ENCODE results near the gene DNAH11.
"Not testable (repeated sequence)": the region's sequence is repeated elsewhere in the genome, so short reads cannot be mapped to it uniquely, and the experiment has no call there.

The DNAH11 gene

GRCh38 chr7:21902240-21902639 lies 359.4 kb downstream of the DNAH11 start:
- no peak for DNase-seq

DNA sequence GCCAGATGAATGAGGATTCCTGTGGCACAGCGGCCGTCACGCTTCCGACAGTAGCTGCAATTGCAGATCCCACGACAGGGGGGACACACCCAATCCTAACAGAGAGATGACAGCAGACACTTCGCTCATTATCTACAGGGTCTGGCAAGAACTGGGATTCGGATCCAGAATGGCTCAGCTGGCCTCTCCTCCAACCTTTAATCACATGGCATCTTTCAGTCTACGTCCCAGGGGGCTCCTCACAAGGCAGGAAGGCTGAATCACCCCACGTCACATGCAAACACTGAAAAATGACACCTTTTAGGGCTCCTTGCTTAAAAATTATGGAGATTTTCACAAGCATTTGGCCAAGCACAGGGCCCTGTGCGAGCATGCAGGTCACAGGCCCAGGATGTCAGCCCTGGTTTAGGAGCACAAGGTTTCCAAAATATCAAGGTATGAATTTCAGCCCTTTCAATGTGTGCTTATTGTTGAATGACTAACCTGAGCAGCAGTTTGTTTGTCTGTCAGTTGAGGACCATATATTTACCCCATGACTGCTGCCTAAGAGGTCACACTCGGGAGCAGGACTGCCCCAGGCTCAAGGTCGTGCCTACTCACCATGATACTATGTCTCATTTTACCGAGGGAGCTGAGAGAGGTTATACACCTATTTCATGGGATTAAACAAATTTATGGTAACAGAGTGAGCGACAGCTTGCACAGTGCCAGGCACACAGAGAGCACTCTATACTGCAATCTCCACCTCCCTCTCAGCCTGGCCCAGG lies 360.4 kb downstream of the DNAH11 start:
- no peak for DNase-seq

- no peak for DNase-seq
Observed at GRCh38 chr7:21908746-21909145, 365.9 kb downstream of the DNAH11 start.

- DNase-seq = no peak
Observed at GRCh38 chr7:21910253-21910652, 367.4 kb downstream of the DNAH11 start.

DNA sequence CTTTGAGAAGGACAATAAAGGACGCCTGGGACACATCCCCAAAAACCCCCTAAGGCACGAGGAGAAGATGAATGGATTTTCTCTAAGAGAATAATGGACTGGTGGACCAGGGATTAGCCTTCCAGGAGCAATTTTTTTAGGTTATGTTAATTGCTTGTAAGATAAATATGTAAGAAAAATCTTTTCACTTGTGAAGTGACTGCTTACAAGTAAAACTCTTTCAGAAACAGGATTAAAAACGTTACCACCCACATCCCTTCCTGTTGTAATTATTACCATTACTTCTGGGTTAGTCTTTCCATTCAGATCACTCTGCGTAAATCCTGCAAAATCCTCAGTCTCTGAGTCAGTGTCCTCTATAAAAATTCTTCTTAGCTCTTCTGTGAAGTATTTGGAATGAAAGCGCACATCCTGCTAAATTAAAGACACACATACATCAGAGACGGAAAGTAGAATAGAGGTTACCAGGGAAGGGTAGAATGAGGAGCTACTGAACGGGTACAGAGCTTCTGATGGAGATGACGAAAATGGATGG lies 368.6 kb downstream of the DNAH11 start:
- DNase-seq = no peak

GRCh38 chr7:21912305-21912704 lies 369.5 kb downstream of the DNAH11 start:
- DNase-seq = no peak

- DNase-seq = no peak
Observed at GRCh38 chr7:21912931-21913780, 370.3 kb downstream of the DNAH11 start.

- DNase-seq = no peak
Observed at GRCh38 chr7:21914671-21915070, 371.8 kb downstream of the DNAH11 start.

DNA sequence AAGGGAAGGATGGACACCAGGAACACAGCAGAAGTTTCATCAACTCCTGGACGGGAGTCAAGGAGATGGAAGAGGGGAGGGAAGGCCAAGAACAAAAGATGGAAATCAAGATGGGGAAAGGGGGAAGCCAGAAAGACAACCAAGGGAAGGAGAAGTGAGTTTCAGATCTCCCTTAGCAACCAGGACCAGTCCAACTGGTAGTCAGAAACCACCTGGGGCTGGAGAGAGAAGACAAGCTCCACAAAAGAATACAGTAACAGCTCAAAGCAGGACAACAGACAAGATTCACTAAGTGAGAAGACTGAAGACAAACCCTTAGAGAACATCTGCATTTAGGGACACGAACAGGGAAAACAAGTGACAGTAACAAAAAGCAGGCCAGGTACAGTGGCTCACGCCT lies 372.3 kb downstream of the DNAH11 start:
- no peak for DNase-seq

DNA sequence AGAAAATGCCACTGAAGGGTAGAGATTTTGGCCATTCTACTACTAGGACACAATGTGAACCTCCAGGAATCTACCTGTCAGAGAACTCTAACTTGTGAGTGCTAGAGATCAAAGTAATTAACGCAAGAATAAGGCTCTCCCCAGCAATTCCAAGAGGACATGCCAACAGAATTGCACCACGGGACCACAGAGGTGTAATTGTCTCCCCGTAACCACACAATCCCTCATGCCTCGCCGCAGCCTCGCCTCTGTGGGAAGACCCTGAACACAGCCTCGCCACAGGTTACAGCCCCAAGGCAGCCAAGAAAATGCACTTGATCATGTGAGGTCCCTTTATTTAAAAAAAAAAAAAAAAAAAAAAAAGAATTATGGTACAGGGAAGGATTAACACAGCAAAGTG lies 373.3 kb downstream of the DNAH11 start:
- no peak for DNase-seq

- DNase-seq = no peak
Observed at GRCh38 chr7:21916629-21917028, 373.8 kb downstream of the DNAH11 start.

DNA sequence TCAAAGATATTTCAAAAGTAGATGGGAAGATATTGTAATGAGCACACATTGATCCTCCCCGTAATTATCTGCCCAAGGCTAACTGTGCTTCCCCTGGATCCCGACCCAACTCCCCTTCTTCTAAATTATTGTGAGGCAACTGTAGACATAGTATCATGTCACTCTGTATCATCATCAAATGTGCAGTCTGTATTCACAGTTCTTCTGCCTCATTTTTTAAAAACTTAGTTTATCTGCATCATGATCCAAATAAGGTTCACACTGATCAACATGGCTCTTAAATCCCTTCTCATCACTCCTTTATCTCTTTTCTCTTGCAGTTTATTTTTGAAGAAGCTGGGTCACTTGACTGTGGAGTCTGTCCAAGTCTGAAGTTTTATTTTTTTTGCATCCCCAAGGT lies 375.4 kb downstream of the DNAH11 start:
- DNase-seq = no peak

DNA sequence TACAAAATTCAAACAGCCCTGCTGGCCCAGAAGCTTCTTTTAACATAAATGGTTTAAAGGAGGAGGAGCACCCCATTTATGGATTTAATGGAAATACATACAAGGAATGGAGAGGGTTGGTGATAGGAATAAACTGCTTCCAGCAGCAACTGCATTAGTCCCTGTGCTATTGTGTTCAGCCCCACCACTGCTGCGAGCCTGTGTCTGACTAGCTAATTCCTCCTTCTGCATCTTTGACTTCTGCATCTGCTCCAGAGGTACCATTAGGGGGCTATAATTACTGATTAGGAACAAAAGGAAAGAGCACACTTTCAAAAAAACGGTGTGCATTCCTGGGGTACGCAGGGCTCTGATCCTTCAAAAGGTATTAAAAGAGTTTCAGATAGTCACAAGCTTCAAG lies 378.1 kb downstream of the DNAH11 start:
- no peak for DNase-seq

DNA sequence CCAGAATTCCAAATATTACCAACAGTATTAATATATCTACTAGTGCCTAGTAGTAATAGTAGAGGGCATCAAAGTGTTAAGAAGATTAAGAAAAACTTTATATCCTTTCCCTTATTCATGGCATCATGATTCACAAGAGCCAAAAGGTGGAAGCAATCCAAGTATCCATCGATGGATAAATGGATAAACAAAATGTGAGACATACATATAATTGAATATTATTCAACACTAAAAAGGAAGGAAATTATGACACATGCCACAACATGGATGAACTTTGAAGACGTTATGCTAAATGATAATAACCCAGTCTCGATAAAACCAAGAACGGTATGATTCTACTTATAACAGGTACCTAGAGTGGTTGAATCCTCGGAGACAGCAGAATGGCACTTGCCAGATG lies 379.8 kb downstream of the DNAH11 start:
- no peak for DNase-seq

GRCh38 chr7:21923658-21924057 lies 380.8 kb downstream of the DNAH11 start:
- no peak for DNase-seq

DNA sequence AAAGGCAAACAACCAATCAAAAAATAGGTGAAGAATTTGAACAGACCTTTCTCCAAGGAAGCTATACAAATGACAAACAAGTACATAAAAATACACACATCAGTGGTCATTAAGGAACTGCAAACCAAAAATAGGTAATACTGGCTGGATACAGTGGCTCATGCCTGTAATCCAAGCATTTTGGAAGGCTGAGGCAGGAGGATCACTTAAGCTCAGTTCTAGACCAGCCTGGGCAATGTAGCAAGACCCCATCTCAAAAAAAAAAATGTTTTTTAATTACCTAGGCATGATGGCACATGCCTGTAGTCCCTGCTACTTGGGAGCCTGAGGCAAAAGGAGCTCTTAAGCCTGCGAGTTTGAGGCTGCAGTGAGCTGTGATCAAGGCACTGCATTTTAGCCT lies 383.6 kb downstream of the DNAH11 start:
- no peak for DNase-seq

DNA sequence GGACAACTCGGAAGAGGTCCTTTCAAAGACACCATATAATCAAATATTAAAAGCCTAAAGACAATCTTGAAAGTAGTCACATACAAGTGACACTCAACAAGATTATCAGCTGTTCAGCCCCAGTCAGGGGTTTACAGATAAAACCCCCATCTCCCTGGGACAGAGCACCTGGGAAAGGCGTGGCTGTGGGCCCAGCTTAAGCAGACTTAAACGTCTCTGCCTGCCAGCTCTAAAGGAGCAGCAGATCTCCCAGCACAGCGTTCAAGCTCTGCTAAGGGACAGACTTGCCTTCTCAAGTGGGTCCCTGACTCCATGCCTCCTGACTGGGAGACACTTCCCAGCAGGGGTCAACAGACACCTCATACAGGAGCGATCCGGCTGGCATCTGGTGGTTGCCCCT lies 384.9 kb downstream of the DNAH11 start:
- no peak for DNase-seq

DNA sequence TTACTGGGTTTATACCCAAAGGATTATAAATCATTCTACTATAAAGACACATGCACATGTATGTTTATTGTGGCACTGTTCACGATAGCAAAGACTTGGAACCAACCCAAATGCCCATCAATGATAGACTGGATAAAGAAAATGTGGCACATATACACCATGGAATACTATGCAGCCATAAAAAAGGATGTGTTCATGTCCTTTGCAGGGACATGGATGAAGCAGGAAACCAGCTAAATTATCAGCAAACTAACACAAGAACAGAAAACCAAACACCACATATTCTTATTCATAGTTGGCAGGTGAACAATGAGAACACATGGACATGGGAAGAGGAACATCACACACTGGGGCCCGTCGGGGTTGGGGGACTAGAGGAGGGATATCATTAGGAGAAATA lies 390.5 kb downstream of the DNAH11 start:
- not testable (repeated sequence) for DNase-seq

- no peak for DNase-seq
Observed at GRCh38 chr7:21934808-21935207, 392.0 kb downstream of the DNAH11 start.

DNA sequence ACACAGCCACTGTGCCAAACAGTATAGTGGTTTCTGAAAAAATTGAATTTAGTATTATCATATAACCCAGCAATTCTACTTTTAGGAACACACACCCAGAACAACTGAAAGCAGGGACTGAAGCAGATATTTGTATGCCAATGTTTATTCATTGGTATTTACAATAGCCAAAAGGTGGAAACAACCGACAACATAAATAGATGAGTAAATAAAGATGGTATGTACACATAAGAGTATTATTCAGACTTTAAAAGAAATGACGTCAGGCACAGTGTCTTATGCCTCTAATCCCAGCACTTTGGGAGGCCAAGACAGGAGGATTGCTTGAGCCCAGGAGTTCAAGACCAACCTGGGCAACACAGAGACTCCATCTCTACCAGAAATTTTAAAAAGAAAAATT lies 395.6 kb downstream of the DNAH11 start:
- DNase-seq = no peak

- peak; percentile 74 for DNase-seq
Observed at GRCh38 chr7:21939136-21939857, 396.5 kb downstream of the DNAH11 start.

DNA sequence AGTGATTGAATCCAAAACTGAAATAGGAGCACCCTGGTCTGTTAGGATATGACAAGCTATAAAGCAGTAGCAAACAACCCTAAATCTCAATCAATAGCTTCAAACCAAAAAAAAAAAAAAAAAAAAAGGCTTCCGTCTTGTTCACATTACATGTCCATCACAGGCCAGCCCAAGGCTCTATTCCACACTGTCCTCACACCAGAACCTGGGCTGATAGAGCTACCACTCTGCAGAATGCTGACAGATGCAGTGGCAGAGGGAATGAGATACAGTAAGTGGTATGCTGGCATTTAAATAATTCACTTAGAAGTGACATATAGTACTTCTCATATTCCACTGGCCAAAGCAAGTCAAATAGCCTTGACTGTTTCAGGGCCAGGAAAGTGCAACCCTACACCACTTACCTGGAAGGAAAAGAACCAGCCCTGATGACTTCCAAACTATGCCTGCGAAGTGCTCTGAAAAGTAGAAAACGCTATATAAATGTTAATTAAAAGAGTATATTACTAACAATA lies 397.1 kb downstream of the DNAH11 start:
- no peak for DNase-seq

- DNase-seq = no peak
Observed at GRCh38 chr7:21941611-21942141, 398.8 kb downstream of the DNAH11 start.
